Activated naive CD4-positive, alpha-beta T cell treated with anti-CD3 and anti-CD28 coated beads, Interleukin-2, amount 50 U/mL, for 24 hours (primary cell): Measurements from ENCODE around the gene TBC1D4.

Experiments
- H3K27ac Mint-ChIP-seq: one replicate; pipeline ENCODE4 v1.8.0; 2021; ENCODE audit warnings: mild to moderate bottlenecking, mixed read lengths
- H3K27me3 Mint-ChIP-seq: one replicate; pipeline ENCODE4 v1.8.0; 2021; ENCODE audit warnings: mixed read lengths
- H3K36me3 Mint-ChIP-seq: one replicate; pipeline ENCODE4 v1.8.0; 2021; ENCODE audit warnings: mixed read lengths
- H3K4me1 Mint-ChIP-seq: one replicate; pipeline ENCODE4 v1.8.0; 2021; ENCODE audit warnings: mixed read lengths
- H3K4me3 Mint-ChIP-seq: one replicate; pipeline ENCODE4 v1.8.0; 2021; ENCODE audit warnings: mild to moderate bottlenecking, mixed read lengths
- H3K9me3 Mint-ChIP-seq: one replicate; pipeline ENCODE4 v1.8.0; 2021; ENCODE audit warnings: mixed read lengths

The TBC1D4 gene

DNA sequence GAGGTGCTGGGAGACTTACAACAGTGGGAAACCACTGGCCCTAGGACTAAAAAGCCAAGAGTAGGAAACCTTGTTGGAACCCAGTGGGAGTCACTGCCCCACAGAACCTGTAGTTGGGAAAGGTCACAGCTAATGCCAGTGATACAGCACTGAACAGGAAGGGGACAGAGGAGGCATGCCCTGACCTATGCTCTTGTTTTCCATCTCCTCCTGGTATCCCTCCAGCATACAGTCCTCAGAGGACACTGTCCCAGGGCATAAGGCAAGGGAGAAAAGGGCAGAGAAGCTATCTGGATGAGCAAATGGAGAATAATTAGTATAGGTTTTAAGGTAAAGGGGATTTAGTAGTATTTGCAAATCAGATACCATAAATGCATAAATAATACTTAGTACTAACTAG lies 11.2 kb upstream of the TBC1D4 start:
- Mint-ChIP-seq H3K9me3 (no peaks in the 10 kb centered on the region), H3K4me1 (peaks cover 3% of the 10 kb centered on the region), H3K4me3 (no peak overlapping the region), H3K27me3 (peaks cover 6% of the 10 kb centered on the region), H3K27ac (no peak overlapping the region), H3K36me3 (no peaks in the 10 kb centered on the region)

DNA sequence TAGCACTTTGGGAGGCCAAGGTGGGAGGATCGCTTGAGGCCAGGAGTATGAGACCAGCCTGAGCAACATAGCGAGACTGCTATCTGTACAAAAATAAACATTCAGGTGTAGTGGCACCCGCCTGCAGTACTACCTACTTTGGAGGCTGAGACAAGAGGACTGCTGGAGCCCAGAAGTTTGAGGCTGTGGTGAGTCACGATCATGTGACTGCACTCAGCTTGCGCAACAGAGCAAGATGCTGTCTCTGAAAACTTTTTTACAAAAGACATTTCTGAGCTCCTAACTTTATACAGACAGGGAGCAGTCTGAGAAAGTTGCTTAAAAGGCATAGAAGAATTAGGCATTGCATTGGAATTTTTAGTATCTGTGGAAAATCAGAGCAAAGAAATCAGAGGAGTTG lies 10.4 kb upstream of the TBC1D4 start:
- no peaks in the 10 kb centered on the region for H3K36me3 Mint-ChIP-seq
- peaks cover 6% of the 10 kb centered on the region for H3K27me3 Mint-ChIP-seq

DNA sequence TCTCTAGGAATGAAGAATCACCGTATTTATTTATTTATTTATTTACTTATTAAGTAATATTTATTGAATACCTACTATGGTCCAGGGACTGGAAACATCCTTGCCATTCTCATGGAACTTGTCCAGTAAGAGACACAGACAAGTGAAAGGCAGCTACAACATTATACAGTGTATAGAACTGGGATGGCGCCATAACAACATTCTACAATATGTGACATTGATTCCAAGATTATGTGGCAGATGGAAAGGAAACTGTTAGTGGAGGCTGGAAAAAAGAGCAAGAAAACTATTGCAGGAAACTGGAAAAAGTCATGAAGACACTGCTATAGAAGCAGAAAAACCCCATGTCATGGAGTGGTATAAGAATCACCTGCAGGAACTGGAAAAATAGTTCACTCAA lies 9.4 kb upstream of the TBC1D4 start:
- Mint-ChIP-seq H3K36me3 (no peaks in the 10 kb centered on the region), H3K4me3 (no peak overlapping the region), H3K27ac (no peak overlapping the region), H3K9me3 (no peaks in the 10 kb centered on the region), H3K27me3 (peaks cover 7% of the 10 kb centered on the region), H3K4me1 (peaks cover 3% of the 10 kb centered on the region)

More for the DNA sequence above, 10.4 kb upstream of the TBC1D4 start:
- no peak overlapping the region for H3K4me3 Mint-ChIP-seq
- no peak overlapping the region for H3K27ac Mint-ChIP-seq
- peaks cover 3% of the 10 kb centered on the region for H3K4me1 Mint-ChIP-seq
- no peaks in the 10 kb centered on the region for H3K9me3 Mint-ChIP-seq

DNA sequence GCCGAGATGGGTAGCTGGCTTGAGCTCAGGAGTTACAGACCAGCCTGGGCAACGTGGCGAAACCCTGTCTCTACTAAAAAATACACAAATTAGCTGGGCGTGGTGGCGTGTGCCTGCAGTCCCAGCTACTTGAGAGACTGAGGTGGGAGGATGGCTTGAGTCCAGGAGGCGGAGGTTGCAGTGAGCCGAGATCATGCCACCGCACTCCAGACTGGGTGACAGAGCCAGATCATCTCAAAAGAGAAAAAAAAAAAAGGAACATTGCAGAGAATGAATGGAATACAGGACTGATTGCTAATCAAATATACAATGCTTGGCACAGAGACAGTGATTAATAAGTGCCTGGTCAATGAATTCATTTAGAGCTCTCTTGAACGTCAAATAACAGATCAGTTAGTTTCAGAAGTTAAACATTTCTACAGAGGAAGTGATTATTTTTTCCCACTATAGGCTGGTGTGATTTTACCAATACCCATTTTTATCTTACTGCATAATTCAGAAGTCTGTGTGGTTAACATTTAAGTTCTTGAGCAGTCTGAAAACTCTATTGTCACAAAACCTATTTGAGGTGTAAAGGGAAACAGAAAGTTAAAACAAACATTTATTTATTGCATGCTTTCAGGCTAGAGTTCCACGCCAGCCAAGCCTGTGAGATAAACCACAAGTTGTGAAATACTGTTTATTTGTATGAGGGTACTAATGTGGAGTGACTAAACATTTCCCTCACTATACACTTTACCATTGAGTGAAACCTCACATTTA lies 7.7 kb upstream of the TBC1D4 start:
- no peak overlapping the region for H3K27ac Mint-ChIP-seq
- no peaks in the 10 kb centered on the region for H3K36me3 Mint-ChIP-seq
- H3K9me3 Mint-ChIP-seq = no peaks in the 10 kb centered on the region
- H3K4me3 Mint-ChIP-seq = no peak overlapping the region
- H3K27me3 Mint-ChIP-seq = peaks cover 15% of the 10 kb centered on the region
- peaks cover 16% of the 10 kb centered on the region for H3K4me1 Mint-ChIP-seq

DNA sequence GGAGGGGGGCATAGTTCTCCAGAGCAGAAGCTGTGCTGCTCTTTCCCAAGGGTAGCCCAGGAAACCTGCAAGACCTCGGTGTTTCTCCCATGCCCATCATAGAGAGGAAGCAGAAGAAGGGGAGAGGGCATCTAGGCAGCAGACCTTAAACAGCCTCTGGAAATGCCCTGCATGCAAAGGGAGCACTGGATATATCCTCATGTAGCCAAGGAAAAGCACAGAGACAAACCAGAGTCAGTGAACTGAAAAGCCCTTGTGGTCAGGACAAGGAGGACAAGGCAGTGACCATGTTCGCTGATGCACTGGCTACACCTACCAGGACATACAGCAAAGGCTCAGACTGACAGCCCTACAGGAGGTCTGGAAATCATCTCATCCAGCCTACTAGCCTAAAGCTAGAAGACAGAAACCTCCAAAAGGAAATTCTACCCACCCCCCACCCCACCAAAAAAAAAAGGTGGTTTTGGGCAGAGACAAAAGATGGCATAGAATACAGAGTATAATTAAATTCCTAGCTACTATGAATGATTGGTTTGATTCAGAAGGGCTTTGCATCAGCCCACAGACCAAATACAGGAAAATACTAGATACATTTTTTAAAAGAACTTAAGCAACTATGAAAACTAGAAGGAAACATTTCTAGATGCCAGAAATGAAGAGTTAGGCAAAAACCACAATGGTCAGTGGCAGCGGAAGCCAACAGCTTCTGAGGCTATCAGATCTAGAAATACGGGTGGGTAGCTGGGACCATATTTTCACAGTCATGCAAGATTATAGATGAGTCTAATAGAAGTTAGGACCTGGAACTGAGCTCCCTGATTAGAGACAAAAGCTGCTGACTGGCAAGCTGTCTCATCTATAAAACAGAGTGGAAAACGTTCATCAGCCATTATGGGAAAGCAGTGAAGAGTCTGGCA lies 4.4 kb upstream of the TBC1D4 start:
- Mint-ChIP-seq H3K9me3 (no peaks in the 10 kb centered on the region), H3K36me3 (no peaks in the 10 kb centered on the region), H3K4me3 (no peak overlapping the region), H3K27ac (no peak overlapping the region), H3K27me3 (peaks cover 22% of the 10 kb centered on the region), H3K4me1 (peaks cover 18% of the 10 kb centered on the region)

DNA sequence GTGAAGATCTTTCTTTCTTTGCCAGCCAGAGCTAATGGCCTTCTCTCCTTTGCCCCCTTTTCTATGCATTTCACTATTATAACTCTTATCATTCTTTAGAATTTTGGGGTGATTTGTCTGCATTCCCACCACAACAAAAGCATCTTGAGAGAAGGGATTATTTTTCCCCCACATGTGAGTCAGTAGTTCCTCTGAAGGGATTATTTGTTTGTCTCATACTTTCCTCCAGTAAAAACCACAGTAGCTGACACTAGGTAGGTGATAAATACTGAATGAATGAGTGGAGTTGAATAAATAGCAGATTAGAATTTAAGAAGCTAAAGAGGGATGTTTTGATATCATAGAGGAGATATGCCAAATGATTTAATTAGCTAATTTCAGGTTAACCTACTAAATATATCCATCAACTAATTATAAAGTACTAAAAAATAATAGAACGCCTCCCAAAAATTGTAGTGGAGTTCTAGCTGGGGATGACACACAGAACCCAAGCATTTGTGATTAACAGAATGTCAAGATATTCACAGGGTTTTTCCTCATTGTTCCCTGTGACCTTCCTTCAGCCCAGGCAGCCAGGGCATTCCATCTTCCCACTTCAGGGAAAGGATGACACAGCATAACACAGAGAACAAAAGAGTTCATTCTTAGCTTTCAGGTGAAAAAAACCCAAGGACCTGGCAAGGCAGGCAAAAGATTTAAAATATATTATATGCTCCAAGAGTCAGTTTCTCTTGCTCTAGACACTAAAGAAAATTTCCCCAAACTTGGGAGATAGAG lies 3.5 kb upstream of the TBC1D4 start:
- H3K27me3 Mint-ChIP-seq = peaks cover 24% of the 10 kb centered on the region
- H3K36me3 Mint-ChIP-seq = no peaks in the 10 kb centered on the region
- no peak overlapping the region for H3K4me3 Mint-ChIP-seq
- peak overlapping the region; percentile 32 for H3K27ac Mint-ChIP-seq
- H3K9me3 Mint-ChIP-seq = no peaks in the 10 kb centered on the region
- peaks cover 24% of the 10 kb centered on the region for H3K4me1 Mint-ChIP-seq

DNA sequence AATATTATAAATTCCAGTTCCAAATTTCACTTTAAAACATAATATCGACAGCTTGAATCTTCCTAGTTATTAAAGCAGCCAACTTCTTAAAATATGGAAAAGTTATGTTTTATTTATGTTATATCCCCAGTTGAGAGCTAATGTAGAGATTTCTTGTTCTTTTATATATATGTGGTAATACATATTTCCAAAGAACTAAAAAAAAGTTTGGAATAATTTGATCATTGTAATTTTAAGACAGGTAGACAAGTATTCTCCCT lies 781 bp upstream of the TBC1D4 start:
- peaks cover 25% of the 10 kb centered on the region for H3K4me1 Mint-ChIP-seq
- H3K27me3 Mint-ChIP-seq = peaks cover 40% of the 10 kb centered on the region
- peak overlapping the region; percentile 96 for H3K4me3 Mint-ChIP-seq
- H3K36me3 Mint-ChIP-seq = no peaks in the 10 kb centered on the region
- no peak overlapping the region for H3K27ac Mint-ChIP-seq
- no peaks in the 10 kb centered on the region for H3K9me3 Mint-ChIP-seq

DNA sequence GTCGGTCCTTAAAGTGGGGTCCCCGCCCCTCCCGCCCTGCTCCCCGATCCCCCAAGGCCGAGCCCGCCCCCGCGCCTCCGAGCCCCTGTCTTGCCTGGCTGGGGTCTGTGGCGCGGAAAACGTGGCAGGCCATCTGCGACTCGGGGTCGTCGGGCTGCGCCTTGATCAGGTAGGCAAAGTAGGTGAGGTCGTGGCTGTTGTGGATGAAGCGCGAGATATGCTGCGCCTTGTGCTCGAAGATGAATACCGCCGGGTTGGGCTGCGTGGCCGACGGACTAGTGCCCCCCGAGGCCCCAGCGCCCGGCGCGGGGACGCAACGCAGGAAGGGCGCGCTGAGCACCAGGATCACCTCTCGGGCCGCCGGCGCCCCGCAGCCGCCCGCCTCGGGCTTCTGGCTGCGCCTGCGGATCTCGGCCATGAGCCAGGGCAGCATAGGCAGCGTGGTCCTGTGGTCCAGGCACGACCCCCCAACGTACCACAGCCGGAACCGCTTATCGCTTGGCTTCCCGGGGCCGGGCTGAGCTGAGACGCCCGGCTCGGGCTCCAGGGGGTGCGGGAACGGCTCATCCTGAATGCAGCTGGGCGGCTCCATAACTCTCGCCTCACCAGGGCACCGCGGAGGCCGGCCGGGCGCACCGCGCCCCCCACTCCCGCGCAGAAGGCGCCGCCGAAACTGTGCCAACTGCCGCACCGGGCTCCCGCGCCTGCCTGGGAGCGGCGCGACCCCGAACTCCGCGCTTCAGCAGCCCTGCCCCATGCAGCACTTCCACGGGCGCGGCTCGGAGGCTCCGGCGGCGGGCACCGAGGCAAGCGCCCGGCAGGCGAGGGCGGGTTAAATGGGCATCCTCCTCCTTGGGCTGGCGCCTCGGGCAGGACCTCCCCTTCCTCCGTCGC lies 546 bp downstream of the TBC1D4 start:
- Mint-ChIP-seq H3K27ac (no peak overlapping the region), H3K36me3 (no peaks in the 10 kb centered on the region), H3K27me3 (peaks cover 42% of the 10 kb centered on the region), H3K9me3 (no peaks in the 10 kb centered on the region), H3K4me1 (peaks cover 25% of the 10 kb centered on the region), H3K4me3 (peak overlapping the region; percentile 83)

DNA sequence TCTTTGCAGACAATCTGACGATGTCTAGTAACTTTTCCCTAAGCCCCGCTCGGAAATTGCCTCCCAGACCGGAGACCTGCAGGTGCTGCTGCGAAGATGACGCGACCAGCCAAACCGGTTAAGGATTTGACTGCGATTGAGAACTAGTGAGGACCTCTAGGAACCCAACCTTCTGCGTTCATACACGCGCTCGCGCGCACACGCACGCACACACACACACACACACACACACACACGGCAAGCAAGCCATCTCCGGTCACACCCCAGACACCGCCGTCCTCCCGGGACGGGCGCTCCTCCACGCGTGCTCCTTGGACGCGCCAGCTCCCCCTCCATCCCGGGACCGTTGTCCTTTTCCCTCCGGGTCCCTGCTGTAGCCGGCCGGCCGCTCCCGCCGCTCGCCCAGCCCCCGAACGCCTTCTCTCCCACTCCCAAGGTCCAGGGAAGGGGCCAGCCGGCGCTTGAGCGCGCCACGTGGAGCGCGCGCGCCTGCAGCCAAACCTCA lies 1.2 kb downstream of the TBC1D4 start:
- Mint-ChIP-seq H3K27ac (no peak overlapping the region), H3K36me3 (no peaks in the 10 kb centered on the region), H3K4me3 (peak overlapping the region; percentile 83), H3K9me3 (no peaks in the 10 kb centered on the region), H3K4me1 (peaks cover 21% of the 10 kb centered on the region), H3K27me3 (peaks cover 41% of the 10 kb centered on the region)

DNA sequence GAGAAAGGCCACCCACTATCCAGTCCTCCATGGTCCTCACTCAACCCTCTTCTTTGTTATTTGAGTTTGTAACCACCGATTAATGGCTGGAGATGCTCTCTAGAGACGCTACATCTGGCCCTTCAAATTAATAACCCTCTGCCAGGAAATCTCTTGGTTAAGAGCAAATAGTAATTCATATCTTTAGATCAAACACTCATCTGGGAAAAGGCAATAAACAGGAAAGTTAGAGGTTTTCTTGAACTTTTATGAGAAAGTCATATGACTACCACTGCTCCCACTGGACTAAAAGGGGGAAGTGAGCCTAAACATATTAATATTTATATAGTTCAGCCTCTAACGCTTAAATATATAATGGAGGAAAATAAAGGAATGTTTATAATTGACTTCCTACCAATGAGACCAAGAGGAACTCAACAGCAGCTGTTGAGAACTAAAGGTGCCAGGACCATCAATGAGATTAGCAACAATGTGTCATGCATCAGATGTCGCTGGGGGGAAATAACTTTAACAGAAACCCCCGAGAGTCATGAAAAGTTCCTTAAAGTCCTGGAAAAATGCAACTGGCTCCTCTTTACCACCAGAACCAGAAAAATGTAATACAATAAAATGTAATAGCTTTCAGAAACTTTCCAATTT lies 2.7 kb downstream of the TBC1D4 start:
- Mint-ChIP-seq H3K9me3 (no peaks in the 10 kb centered on the region), H3K4me1 (peaks cover 12% of the 10 kb centered on the region), H3K27me3 (peaks cover 36% of the 10 kb centered on the region), H3K4me3 (no peak overlapping the region), H3K27ac (no peak overlapping the region), H3K36me3 (no peaks in the 10 kb centered on the region)

DNA sequence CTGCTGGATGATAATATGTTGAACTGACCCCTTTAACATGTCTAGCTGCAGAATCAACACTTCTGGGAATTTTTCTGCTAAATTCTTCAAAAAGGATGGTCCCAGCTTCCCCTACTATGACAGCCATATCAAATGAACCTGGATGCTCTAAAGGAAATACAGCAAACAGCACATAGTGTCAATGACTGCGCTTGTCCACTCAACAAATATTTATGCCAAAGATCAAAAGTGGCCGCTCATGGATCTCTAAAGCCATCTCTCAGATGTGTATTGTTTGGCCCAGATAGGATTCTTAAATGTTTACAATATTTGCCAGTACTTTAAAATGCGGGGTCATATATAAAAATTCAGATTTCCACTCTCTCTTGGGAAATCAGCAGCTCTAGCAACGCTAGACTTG lies 3.3 kb downstream of the TBC1D4 start:
- Mint-ChIP-seq H3K9me3 (no peaks in the 10 kb centered on the region), H3K36me3 (no peaks in the 10 kb centered on the region), H3K27ac (no peak overlapping the region), H3K4me3 (no peak overlapping the region), H3K4me1 (peaks cover 12% of the 10 kb centered on the region), H3K27me3 (peaks cover 35% of the 10 kb centered on the region)

DNA sequence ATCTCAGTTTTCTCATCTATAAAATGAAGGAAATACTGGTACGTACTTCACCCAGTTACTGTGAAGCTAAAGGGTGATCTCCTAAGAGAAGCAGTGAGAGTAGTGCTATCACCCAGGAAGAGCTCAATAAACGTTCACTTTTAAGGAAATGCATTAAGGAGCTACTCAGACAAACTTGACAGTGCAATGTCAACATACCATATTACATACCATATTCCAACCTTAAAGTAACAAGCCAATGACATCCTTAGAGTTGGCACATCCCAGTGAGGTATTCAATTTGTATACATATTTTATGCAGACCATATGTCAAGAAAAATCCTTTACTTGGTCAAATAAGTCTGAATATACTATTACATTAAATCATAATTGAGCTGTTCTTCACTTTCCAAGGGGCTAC lies 7.0 kb downstream of the TBC1D4 start:
- Mint-ChIP-seq H3K27ac (no peak overlapping the region), H3K36me3 (no peaks in the 10 kb centered on the region), H3K9me3 (no peaks in the 10 kb centered on the region)

DNA sequence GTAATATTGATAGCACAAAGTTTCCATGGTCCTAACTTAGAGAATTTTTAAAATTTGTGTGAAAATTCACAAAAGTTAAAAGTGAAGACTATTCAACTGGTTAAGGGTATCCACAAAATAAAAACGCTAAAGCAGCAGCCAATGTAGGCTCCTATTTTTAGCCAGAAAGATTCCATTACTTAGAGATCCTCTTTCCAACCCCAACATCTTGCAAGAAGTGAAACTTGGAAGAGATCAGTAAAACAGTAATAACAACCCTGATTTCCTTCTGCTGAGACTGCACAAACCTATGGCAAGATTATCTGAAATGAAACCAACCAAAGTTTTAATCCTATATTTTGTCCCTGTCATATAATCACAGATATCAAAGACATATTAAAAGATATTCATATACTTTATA lies 8.5 kb downstream of the TBC1D4 start:
- H3K4me1 Mint-ChIP-seq = no peaks in the 10 kb centered on the region
- H3K27me3 Mint-ChIP-seq = peaks cover 18% of the 10 kb centered on the region
- no peaks in the 10 kb centered on the region for H3K36me3 Mint-ChIP-seq
- no peak overlapping the region for H3K4me3 Mint-ChIP-seq
- no peaks in the 10 kb centered on the region for H3K9me3 Mint-ChIP-seq
- no peak overlapping the region for H3K27ac Mint-ChIP-seq

More for the DNA sequence above, 7.0 kb downstream of the TBC1D4 start:
- H3K27me3 Mint-ChIP-seq = peaks cover 24% of the 10 kb centered on the region
- H3K4me3 Mint-ChIP-seq = no peak overlapping the region
- no peaks in the 10 kb centered on the region for H3K4me1 Mint-ChIP-seq

DNA sequence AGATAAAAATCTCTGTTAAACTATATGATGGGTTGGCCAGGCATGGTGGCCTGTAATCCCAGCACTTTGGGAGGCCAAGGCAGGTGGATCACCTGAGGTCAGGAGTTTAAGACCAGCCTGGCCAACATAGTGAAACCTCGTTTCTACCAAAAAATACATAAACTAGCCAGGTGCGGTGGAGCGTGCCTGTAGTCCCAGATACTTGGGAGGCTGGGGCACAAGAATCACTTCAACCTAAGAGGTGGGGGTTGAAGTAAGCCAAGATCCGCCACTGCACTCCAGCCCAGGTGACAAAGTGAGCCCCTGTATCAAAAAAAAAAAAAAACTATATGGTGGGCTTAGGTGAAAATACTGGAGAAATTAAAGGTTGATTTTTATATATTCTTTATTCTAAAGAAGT lies 11.3 kb downstream of the TBC1D4 start:
- Mint-ChIP-seq H3K36me3 (no peaks in the 10 kb centered on the region), H3K4me1 (no peaks in the 10 kb centered on the region), H3K27ac (no peak overlapping the region), H3K27me3 (peaks cover 10% of the 10 kb centered on the region), H3K9me3 (no peaks in the 10 kb centered on the region), H3K4me3 (no peak overlapping the region)
